ELF-1 (cell line): Measurements from ENCODE around the gene BIRC6.
"Not testable (repeated sequence)": the region's sequence is repeated elsewhere in the genome, so short reads cannot be mapped to it uniquely, and the experiment has no call there.

Experiments
- DNase-seq: peaks from one replicate; pipeline ENCODE4 v3.0.0-alpha.2; 2016; ENCODE audit warnings: low read depth, low spot score

The BIRC6 gene

DNA sequence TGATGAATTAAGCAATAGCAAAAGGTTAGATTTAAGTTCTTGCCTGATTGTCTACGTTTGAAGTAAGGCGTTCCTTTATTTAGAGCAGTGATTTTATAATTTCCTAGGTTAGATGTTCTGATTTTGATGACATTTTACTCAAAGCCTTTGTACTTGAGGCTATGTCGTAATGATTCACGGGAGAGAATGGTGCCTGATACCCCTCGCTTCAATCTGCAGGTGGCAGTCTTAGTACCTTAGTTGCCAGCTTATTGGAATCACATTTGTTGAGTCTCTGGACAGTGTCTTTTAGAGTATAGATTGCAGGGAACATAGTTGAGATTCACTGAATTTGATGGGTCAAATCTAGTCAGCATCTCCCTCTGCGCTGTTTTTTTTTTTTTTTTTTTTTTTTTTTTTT, 89.5 kb downstream of the BIRC6 start:
- no peak for DNase-seq

DNA sequence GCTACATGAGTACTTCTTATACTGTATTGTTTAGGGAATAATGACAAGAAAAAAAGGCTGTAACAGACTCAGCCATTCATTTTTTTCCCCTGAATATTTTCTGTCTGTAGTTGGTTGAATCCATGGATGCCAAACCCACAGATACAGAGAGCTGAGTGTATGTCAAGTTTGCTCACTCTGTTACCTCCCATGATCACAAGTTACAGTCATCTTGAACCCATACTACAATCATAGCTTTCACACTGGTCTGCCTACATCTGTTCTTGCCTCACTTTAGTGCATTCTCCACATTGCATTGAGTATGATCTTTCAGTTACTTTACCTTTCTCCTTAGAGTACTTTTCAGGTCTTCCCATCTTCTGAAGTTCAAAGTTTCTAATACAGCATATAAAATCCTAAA, 94.0 kb downstream of the BIRC6 start:
- no peak for DNase-seq

DNA sequence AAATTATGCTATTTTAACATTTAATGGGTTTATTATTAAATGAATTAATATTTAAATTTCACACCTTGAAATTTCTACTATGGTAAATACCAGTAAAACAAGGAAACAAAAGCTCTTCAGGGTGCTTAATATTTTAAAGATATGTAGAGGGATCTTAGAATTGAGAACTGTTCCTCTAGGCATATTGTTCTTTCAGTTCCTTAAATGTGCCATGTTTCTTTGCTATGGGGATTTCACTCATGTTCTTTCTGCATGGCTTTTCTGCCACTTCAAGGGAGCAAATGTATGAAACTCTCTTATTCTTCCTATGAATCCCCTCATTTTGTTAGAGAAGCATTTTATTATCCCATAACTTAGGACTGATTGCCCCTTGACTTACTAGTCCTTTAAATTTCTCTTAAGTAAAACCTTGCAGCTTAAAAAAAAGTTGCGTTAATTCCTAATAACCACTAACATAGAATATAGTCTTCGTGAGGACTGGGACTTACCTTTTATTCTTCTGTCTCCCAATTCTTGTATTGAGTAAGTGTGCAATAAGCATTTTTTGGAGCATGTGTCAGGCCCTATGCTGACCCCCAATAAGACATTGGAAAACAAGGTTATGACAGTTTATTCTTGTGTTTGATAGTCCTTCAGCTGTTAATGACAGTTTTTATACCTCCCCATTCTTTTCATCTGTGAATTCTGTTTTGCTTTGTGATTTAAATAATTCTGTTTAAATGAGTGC, 95.7 kb downstream of the BIRC6 start:
- DNase-seq: no peak

DNA sequence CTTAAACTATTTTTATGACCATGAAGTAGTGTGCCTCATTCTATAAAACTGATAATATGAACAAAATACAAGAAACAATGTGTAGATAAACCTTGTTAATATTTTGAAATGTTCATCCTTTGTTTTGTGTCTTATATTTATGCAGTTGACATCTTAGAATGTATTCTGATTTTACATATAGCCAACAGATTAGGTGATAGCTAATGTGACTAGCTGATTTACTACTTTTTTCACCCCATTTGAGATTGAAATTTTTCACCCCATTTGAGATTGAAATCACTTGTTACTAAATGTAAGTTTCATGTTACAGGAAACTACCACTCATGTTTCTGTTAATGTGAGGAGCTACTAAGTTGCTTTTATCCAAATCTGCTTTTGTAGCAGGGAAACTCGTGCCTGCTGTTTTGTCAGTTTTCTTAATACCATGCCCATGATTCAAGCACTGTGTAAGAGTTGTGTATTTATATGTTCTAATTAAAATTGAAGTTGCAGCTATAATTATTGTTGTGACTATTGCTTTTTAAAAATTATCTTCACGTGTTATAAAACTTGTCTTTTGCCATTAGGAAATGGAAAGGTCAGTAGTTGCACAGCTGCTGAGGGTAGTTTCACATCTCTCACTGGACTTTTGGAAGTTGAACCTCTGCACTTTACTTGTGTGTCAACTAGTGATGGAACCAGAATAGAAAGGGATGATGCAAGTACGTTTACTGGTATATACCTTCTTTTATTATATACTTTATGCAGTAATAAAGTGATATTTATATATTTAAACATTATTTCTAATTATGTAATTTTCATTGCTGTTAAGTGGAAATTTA, 96.6 kb downstream of the BIRC6 start:
- DNase-seq: no peak

DNA sequence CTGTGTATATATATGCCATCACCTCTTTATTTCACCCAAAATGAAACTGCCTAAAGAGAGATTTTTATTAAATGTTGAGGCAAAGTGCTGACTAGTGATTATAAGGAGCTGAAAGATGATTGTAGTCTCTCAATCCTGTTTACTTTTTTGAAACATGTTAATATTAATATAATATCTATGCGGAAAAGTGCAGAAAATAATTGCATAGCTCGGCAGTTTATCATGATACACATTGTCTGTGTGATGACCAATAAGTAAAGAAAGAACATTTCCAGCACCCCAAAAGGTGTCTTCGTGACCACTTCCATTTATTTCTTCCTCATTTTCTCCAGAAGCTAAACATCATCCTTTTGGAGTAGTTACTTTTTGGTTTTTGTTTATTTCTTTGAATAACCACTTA, 99.0 kb downstream of the BIRC6 start:
- no peak for DNase-seq

DNA sequence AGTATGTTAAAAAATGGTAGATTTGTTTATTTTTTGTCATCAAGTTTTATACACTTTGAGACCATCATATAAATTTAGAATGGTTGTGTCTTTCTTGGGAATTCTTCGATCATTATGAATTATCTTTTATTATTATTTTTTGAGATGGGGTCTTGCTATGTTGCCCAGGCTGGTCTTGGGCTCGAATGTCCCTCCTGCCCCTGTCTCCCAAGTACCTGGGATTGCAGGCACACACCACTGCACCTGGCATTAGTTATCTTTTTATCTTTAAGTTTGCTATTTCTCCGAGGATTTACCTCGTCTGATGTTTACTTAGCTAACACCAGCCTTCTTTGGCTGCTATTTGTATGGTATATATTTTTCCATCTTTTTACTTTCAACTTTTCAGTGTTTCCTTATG, 100.0 kb downstream of the BIRC6 start:
- no peak for DNase-seq

DNA sequence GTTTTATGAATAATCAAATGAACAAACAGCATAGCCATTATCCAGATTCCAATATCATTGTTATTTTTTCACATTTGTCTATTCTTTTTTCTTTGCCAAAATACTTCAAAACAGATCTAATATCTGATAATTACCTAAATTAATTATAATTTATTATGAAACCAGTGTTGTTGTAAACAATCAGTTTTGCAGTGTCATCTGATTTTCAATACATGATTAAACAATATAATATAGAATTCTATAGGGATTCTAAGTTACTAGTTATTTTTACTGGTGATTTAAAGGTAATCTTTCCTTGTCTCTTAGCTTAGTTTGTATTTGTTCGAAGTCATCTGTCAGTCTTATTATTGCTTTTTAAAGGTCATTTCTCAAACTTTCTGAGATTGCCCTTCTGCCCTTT, 101.0 kb downstream of the BIRC6 start:
- DNase-seq: no peak

DNA sequence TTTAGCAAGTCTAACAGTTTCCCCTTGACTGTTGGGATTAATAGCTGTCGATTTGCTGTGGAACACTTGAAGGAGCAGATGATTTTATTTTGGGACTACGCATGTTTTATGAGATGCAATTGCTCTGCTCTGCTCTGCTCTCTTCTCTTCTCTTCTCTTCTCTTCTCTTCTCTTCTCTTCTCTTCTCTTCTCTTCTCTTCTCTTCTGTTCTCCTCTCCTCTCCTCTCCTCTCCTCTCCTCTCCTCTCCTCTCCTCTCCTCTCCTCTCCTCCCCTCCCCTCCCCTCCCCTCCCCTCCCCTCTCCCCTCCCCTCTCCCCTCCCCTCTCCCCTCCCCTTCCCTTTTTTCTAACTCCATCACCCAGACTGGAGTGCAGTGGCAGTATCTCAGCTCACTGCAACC, 104.0 kb downstream of the BIRC6 start:
- DNase-seq: not testable (repeated sequence)

DNA sequence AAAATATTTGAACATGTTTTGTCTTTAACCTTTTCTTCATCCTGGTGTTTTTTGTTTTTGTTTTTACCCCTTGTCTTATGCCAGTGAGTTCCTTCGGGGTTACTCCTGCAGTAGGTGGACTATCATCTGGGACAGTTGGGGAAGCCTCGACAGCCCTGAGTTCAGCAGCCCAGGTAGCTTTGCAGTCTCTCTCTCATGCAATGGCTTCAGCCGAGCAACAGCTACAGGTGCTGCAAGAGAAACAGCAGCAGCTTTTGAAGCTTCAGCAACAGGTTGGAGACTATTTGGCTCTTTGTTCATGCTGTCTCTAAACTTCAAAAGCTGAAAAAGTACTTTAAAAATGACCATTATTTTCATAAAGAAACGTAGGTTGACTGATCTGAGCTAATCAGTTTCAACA, 106.3 kb downstream of the BIRC6 start:
- no peak for DNase-seq

DNA sequence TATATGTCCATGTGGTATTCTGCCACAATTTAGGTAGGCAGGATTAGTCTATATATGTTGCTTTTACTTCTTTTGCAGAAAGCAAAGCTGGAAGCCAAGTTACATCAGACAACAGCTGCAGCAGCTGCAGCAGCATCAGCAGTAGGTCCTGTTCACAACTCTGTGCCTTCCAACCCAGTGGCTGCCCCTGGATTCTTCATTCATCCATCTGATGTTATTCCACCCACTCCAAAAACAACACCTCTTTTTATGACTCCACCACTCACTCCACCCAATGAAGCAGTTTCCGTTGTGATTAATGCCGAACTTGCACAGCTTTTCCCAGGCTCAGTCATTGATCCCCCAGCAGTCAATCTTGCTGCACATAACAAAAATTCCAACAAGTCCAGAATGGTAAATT, 107.6 kb downstream of the BIRC6 start:
- no peak for DNase-seq

DNA sequence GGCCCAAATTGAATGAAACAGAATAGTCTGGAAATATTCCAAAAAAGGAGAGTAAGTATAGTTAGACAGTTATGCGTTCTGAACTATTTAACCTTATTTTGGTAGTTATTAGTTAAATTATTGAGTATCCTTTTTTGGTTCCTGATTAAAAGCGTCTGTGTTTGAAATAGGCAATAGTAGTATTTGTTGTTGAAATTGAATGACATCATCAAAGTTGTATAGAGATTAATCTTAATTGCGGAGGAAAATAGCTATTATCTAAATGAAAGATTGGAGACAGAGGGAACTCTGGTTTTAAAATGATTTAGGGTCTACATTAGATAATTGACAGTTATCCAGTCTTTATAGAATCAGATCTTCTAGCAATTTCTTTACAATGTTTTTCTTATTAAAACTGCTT, 115.8 kb downstream of the BIRC6 start:
- DNase-seq: no peak

DNA sequence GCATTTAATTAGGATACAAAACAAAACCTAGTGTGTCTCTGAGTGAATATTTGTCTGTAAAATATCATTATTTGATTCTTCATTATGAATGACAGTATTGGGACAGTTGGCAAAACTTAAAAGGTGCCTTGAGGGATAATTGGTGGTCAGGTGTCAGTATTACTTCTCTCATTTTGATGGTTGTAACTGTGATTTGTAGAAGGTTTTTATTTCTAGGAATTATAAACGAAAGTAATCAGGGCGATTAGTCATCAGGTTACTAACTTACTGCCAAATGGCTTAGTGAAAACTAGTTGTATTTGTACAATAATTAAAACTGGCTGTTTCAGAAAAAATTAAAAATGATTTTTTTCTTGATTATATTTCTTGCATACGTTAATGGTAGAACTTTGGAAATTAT, 117.6 kb downstream of the BIRC6 start:
- DNase-seq: no peak

DNA sequence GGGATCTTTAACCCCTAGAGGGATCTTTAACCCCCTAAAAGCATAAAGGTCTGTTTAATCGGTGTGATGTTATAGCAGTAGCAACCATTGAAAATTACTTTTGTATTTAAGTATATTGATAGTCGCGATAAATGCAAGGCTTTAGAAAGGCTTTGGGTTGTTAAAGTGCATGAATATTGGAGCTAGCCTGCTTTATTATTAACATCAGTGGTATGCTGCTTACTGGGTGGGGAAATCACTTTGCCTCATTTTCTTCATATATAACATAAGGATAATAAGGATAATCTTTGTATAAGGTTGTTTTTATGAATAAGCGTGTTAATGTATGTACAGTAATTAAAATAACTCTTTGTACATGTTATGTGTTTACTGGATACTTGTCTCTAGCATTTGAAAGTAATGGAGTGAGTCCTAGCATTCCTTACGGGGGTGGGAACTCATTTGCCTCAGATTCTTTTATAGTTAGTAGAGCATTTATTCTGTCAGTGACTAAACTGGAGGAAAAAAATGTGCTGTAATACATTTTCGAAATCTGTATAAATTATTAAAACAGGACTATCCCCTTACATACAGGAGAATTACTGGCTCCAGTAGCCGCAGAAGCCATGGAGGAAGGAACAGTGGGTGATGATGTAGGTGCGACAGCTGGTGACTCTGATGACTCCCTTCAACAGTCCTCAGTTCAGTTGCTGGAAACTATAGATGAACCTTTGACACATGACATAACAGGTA, 122.2 kb downstream of the BIRC6 start:
- DNase-seq: no peak

DNA sequence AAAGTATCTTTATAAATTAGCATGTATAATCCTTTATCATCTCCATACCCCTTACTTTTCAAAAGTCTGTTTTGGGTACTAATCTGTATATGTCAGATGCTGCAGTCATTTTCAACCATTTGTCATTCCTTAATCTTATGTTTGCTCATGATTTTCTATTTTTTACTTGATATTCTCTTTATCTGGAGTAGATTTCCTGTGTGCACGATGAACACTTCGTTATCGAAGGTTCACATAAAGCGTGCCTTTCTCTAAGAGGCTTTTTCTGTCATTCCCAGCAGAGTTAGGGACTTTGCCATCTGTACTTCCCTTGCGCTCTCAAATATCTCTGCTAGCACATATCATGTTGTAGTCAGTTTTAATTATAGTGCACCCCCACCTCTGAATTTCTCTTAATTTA, 123.2 kb downstream of the BIRC6 start:
- DNase-seq: no peak

DNA sequence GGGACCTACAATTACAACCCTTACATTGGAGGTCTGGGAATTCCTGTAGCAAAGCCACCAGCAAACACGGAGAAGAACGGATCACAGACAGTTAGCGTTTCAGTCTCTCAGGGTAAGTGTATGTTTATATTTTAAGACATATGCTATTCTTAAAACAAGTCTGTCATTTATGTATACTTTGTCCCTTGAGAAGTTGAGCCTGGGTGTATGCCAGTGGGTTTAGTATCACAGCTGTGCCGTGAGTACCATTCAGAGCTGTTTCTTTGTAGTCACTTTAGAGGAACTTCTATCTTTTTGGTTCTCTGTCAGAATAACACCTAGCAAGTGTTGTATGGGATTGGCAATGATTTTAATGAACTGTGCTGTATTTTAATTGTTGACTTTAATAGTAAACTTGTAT, 125.6 kb downstream of the BIRC6 start:
- no peak for DNase-seq

DNA sequence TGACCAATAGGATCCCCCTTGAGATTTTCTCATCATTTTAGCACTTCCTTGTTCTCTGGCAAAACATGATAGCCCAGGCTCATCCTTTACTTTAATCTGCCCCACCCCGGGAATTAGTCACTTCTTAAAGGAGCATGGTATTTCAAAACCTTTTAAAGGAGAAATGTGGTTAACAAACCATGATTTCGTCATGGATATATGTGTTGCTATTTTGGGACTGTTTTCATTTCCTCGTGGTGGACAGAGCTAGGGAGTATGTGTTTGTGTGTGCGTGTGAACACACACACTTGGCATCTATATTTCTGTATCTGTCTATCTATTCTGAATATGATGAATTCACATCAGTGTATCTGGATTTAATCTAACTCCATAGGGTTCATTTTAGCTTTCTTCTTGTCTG, 128.1 kb downstream of the BIRC6 start:
- DNase-seq: no peak

DNA sequence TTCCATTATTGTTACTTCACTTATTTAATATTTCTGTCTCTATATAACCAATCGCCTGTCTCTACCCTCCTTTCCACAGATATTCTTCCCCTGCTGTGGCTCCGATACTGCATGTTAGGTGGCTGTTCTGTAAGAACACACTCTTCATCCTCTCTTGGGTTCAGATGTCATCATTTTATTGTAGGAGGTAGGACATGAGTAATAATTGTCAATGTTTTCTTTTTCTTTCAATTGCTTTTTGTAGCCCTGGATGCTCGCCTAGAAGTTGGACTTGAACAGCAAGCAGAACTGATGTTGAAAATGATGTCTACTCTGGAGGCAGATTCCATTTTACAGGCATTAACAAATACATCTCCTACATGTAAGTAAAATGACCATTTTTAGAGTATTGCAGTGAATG, 128.6 kb downstream of the BIRC6 start:
- DNase-seq: no peak

DNA sequence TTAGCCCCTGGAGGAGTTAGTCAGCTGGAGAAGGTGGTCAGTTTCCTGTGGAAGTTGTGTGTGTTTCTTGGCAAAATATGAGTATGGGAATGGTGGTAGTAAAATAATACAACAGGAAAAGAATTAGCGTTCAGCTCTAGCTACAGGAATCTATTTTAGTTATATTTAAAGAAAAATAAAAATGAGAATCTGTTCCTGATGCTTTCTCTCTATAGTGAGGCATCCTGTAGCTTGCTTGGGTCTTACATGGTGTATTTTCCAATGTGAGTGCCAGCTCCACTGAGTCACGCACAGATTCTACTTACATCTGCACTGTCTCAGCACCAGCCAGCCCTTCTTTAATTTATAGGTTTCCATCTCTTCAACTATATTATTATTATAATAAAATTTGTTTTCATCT, 132.2 kb downstream of the BIRC6 start:
- DNase-seq: no peak

DNA sequence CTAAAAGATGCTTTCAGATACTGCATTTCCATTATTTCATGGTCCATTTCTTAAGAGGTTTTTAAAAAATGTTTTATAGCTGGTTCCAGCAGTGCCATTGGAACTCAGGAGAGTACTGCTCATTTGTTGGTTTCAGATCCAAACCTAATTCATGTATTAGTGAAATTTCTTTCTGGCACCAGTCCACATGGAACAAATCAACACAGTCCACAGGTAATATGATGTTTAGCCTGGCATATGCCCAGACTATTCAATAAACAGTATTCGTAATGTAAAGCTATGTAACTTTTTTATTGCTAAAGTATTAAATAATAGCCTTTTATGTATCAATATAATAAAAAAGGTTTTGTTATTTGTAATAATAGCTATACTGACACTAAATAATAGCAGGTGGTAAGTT, 134.5 kb downstream of the BIRC6 start:
- no peak for DNase-seq

DNA sequence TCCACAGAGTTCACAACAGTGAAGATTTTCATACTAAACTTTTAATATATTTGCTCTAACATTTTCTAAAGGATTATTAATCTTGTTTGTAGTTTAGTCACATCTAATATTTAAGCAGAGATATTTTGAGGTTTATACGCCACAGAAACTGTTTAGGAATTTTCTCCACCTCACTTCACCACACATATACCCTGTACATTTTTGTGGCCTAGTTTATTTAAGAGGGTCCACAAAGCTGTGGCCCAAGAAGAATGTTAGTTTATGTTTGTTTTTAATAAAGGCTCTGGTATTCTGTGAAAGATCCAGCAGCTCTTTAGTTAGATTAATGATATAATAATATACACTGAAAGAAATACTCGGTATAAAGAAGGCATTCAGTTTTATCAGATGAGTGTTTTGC, 138.3 kb downstream of the BIRC6 start:
- no peak for DNase-seq

DNA sequence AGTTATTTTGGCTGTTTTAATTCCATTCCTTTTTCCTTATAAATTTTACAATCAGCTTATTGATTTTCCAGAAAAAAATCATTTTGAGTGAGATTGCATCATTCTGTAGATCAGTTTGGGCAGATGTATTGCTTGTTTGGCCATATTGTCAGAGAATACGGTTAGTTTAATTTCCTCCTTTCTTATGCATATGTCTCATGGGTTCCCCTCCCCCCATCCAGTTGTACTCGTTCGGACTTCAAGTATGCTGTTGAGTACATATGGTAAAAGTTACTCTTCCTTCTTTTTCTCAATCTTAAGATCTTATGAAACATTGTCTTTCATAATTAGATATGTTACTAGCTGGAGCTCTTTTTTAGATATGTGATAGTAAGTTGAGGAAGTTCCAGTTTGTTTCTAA, 139.8 kb downstream of the BIRC6 start:
- DNase-seq: no peak

DNA sequence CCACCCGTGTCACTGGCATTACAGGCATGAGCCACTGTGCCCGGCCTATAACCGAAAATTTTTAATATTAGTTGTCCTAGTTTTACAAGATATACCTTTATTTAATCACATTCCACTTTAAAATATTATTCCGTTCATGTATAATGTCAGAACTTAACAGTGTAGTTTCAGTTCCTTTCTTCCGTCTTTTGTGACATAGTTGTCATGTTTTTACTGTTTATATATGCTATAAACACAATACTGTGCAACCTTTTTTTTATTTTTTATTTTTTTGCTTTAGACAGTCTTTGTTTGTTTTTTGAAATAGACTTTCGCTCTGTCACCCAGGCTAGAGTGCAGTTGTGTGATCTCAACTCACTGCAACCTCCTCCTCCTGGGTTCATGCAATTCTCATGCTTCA, 141.5 kb downstream of the BIRC6 start:
- no peak for DNase-seq

DNA sequence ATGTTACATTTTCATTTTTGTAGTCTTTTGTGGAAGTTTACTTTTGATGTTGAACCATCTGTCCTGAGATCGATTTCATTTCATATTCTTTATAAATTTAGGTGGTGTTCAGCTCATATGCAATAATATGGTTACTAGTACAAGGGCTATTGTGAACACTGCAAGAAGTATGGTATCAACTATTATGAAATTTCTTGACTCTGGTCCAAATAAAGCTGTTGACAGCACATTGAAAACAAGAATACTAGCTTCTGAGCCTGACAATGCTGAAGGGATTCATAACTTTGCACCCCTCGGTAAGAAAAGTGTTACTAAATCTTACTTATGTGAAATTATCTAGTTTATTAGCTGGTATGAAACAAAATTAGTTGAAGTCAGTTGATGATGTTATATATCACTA, 146.1 kb downstream of the BIRC6 start:
- DNase-seq: no peak
